PC-3 (cell line): ENCODE data around the gene CHEK2. TPM values are rescaled to one million over a fixed set of nuclear protein-coding genes. Genes with fewer than 3 reads are reported as not detected.

ENCODE experiments used
- ATAC-seq: fragments of 200-7000 bp; cut with Tn5 transposase; 2 replicates; pipeline ENCODE4 v1.9.1; 2020; ENCODE audit warnings: mild to moderate bottlenecking, moderate library complexity
- Bru-seq: library from RNA; stranded (reverse); fragments of 400-500 nt; gene quantifications from one replicate; lab custom pipeline; 2021; lab: Mats Ljungman, UMichigan
- BruChase-seq, 2 experiments: library from RNA; stranded (reverse); fragments of 400-500 nt; gene quantifications; one replicate each; lab custom pipeline; 2021; lab: Mats Ljungman, UMichigan
- BruUV-seq: library from RNA; stranded (reverse); fragments of 400-500 nt; replicated peaks from 2 replicates; lab custom pipeline; 2021; lab: Mats Ljungman, UMichigan
- CTCF ChIA-PET: fragments of 300-600 bp; sonication (Branson Sonifier 250); formaldehyde crosslinking; loops from one replicate; lab custom pipeline; 2022; ENCODE audit warnings: antibody characterized with exemption; lab: Charles Lee
- POLR2A ChIA-PET: fragments of 300-600 bp; sonication (Branson Sonifier 250); formaldehyde crosslinking; loops from one replicate; lab custom pipeline; 2022; ENCODE audit warnings: antibody characterized with exemption; ENCODE audit not compliant: unreplicated experiment; lab: Charles Lee
- DNase-seq: peaks from one replicate; pipeline ENCODE4 v3.0.0-alpha.2; 2015
- H2AFZ ChIP-seq: fragments of 300-600 bp; sonication (generic); 2 replicates; pipeline ENCODE4 v1.6.0; 2016; ENCODE audit warnings: antibody characterized with exemption, low read length
- H3F3A ChIP-seq: fragments of 300-600 bp; sonication (generic); one replicate; pipeline ENCODE4 v1.6.0; 2017; ENCODE audit warnings: antibody characterized with exemption, low read length, control low read depth, mild to moderate bottlenecking; ENCODE audit not compliant: unreplicated experiment
- H3K27ac ChIP-seq: fragments of 300-600 bp; sonication (generic); 2 replicates; pipeline ENCODE4 v1.5.1; 2016; ENCODE audit warnings: mild to moderate bottlenecking, low read length
- H3K27me3 ChIP-seq: fragments of 300-600 bp; sonication (generic); 2 replicates; pipeline ENCODE4 v1.6.1; 2016; ENCODE audit warnings: low read length, mixed read lengths
- H3K36me3 ChIP-seq: fragments of 300-600 bp; sonication (generic); 2 replicates; pipeline ENCODE4 v1.6.1; 2016; ENCODE audit warnings: low read depth, mixed run types, low read length, mixed read lengths
- H3K4me1 ChIP-seq: fragments of 300-600 bp; sonication (generic); 2 replicates; pipeline ENCODE4 v1.5.1; 2016; ENCODE audit warnings: low read length; ENCODE audit not compliant: insufficient read depth
- H3K4me2 ChIP-seq: fragments of 300-600 bp; sonication (generic); 2 replicates; pipeline ENCODE4 v1.6.0; 2016; ENCODE audit warnings: low read length
- H3K4me3 ChIP-seq: fragments of 300-600 bp; sonication (generic); 2 replicates; pipeline ENCODE4 v1.5.1; 2016; ENCODE audit warnings: mild to moderate bottlenecking, low read length, mixed read lengths
- H3K79me2 ChIP-seq: fragments of 300-600 bp; sonication (generic); 2 replicates; pipeline ENCODE4 v1.6.1; 2017; ENCODE audit warnings: low read length, mixed read lengths
- H3K9ac ChIP-seq: fragments of 300-600 bp; sonication (generic); 2 replicates; pipeline ENCODE4 v1.6.0; 2016; ENCODE audit warnings: mild to moderate bottlenecking, low read length
- H3K9me2 ChIP-seq: fragments of 300-600 bp; sonication (generic); replicated peaks from 2 replicates; pipeline ENCODE4 v1.6.1; 2016; ENCODE audit warnings: mixed run types, low read length, mixed read lengths
- H3K9me3 ChIP-seq: fragments of 300-600 bp; sonication (generic); 2 replicates; pipeline ENCODE4 v1.6.1; 2016; ENCODE audit warnings: low read length, mixed read lengths
- H4K20me1 ChIP-seq: fragments of 300-600 bp; sonication (generic); 2 replicates; pipeline ENCODE4 v1.6.1; 2016; ENCODE audit warnings: low read length, mixed read lengths
- EZH2 ChIP-seq: fragments of 300-600 bp; sonication (generic); IDR thresholded peaks from one replicate; pipeline ENCODE4 v1.6.1; 2017; ENCODE audit warnings: antibody characterized with exemption, mild to moderate bottlenecking, low read length; ENCODE audit not compliant: unreplicated experiment
- EZH2phosphoT487 ChIP-seq: fragments of 300-600 bp; sonication (generic); IDR thresholded peaks from 2 replicates; pipeline ENCODE4 v1.6.1; 2018; ENCODE audit warnings: mild to moderate bottlenecking, antibody characterized with exemption, low read length, borderline replicate concordance
- intact Hi-C: fragments of 100-400 bp; cut with micrococcal nuclease; formaldehyde crosslinking; loops from 2 replicates; pipeline ENCODE4 v1.9.0; 2023
- long read RNA-seq: library from polyadenylated mRNA; unstranded; transcript quantifications from one replicate; pipeline ENCODE4 v2.0.0, GENCODE V29; 2021; ENCODE audit not compliant: unreplicated experiment
- total RNA-seq: library from RNA; depleted of rRNA; stranded (reverse); fragments of >200 nt; gene quantifications from 2 replicates; pipeline ENCODE4 v1.2.3, GENCODE V29; 2014; rRNA removed
- TF ChIP-seq, protein P1 (sequence below): fragments of 300-600 bp; sonication (generic); conservative IDR thresholded peaks from 2 replicates; pipeline ENCODE4 v1.5.1; 2017; ENCODE audit warnings: antibody characterized with exemption, low read depth, mild to moderate bottlenecking, low read length

CHEK2 gene
- total RNA-seq (21.0 and 23.7 TPM in 2 replicates), Bru-seq, nascent RNA (percentile 59 among the genes with signal in this experiment), BruChase-seq, experiment 1, labeled RNA remaining after a 6-hour chase (percentile 64 among the genes with signal in this experiment), BruChase-seq, experiment 2, labeled RNA remaining after a 2-hour chase (percentile 53 among the genes with signal in this experiment)
- long read RNA-seq, transcript CHEK2-208 (15 exons, 1,844 nt), result major isoform, 19 of 26 reads
- long read RNA-seq, partial matches to known transcripts, result 0 of 26 reads
- long read RNA-seq, other reads (novel, unspliced or antisense), result 4 of 26 reads

DNA sequence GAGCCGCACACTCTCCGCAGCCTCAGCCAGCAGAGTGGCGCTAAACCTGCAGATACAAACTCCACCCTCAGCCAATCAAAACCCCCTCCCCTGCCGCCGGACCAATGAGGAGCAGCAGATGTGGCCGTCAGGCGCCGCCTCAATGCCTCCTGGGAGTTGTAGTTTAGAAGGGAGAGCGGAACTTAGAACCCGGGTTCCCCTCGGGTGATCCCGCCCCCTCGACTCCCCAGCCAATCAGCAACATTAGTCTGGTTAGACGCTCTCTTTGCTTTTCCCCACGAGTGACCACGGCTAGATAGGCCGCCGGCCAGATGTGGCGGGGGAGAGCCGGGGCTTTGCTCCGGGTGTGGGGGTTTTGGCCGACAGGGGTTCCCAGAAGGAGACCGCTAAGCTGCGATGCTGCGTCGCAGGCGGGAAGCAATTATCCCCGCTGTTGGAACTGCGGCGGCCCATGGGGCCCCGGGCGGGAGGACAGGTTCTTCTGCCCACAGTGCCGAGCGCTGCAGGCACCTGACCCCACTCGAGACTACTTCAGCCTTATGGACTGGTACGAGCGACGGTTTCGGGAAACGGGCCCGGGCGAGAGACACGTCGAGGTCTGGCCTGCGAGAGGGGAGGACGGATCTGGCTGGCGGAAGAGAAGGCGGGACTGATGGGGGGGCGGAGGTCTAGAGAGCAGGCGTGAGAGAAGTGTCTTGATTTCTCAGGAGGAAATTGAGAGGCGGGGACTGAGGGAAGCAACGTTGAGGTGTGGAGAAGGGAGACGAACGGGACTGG is at the start of gene CHEK2, which contains the start of gene HSCB:
Gene CHEK2 (minus strand): TSS at position 36 of the 777 bp plus-strand sequence. CDS start 7,099 bp downstream, outside the sequence.
Gene HSCB (plus strand): TSS at position 255 of the 777 bp plus-strand sequence. CDS start 57 bp downstream, at position 312.
- ATAC-seq, result peak; percentile 91
- Histone ChIP-seq H3K9ac (peak within 1 kb of the TSS; percentile 95), H3K79me2 (peaks cover 54% of the 10 kb centered on the region), H3K27ac (peak within 1 kb of the TSS; percentile 66), H3K9me2 (no peaks in the 10 kb centered on the region), H3F3A (no peaks in the 10 kb centered on the region), H3K36me3 (no peaks in the 10 kb centered on the region; the same call in 1 of the 2 replicates), H3K27me3 (no peaks in the 10 kb centered on the region), H3K4me3 (peak within 1 kb of the TSS; percentile 81), H3K4me1 (peaks cover 7% of the 10 kb centered on the region), H4K20me1 (no peaks in the 10 kb centered on the region), H3K4me2 (peak within 1 kb of the TSS; percentile 88), H3K9me3 (no peaks in the 10 kb centered on the region), H2AFZ (peak within 1 kb of the TSS; percentile 97)
- CTCF ChIA-PET, result interaction anchor here (0.6 kb wide), 1 partner anchor 31 kb away, joined by 3 read pairs; no protein-coding TSS in a partner anchor
- TF ChIP-seq, protein P1, sequence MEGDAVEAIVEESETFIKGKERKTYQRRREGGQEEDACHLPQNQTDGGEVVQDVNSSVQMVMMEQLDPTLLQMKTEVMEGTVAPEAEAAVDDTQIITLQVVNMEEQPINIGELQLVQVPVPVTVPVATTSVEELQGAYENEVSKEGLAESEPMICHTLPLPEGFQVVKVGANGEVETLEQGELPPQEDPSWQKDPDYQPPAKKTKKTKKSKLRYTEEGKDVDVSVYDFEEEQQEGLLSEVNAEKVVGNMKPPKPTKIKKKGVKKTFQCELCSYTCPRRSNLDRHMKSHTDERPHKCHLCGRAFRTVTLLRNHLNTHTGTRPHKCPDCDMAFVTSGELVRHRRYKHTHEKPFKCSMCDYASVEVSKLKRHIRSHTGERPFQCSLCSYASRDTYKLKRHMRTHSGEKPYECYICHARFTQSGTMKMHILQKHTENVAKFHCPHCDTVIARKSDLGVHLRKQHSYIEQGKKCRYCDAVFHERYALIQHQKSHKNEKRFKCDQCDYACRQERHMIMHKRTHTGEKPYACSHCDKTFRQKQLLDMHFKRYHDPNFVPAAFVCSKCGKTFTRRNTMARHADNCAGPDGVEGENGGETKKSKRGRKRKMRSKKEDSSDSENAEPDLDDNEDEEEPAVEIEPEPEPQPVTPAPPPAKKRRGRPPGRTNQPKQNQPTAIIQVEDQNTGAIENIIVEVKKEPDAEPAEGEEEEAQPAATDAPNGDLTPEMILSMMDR, result 0 out of 2 replicates have a peak, but pooled peaks have one; percentile 21
- TF ChIP-seq EZH2 (no peak), EZH2phosphoT487 (no peak)
- intact Hi-C loops, result loop anchor here (2.0 kb wide), 1 partner anchor 31 kb away; no protein-coding TSS in a partner anchor
- TSS peak; percentile 75 for BruUV-seq
- DNase-seq, result peak; percentile 96
- POLR2A ChIA-PET, result no interaction called here

DNA sequence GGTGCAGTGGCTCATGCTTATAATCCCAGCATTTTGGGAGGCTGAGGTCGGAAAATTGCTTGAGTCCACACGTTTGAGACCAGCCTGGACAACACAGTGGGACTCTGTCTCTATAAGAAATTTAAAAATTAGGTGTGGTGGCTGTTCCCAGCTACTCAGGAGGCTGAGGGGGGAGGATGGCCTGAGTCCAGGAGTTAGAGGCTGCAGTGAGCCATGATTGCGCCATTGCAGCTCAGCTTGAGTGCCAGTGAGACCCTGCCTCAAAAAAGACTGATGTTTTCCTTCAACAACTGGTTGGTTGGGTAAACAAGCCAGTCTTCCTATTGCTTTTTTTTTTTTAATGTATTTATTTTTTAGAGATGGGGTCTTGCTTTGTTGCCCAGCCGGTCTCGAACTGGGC is 49.5 kb upstream of the CHEK2 start:
- H3K27ac ChIP-seq, result no peak overlapping the region
- H3K9me2 ChIP-seq, result no peaks in the 10 kb centered on the region
- H3K9me3 ChIP-seq, result no peaks in the 10 kb centered on the region
- H3K4me3 ChIP-seq, result no peak overlapping the region
- peaks cover 6% of the 10 kb centered on the region for H3F3A ChIP-seq
- H3K36me3 ChIP-seq, result peaks cover 28% of the 10 kb centered on the region
- no peak overlapping the region for H3K4me2 ChIP-seq
- peaks cover 19% of the 10 kb centered on the region; the same call in 1 of the 2 replicates for H4K20me1 ChIP-seq
- ChIA-PET POLR2A (no interaction called here), CTCF (no interaction called here)
- BruUV-seq, result no TSS peak
- DNase-seq, result no peak
- no peaks in the 10 kb centered on the region for H3K27me3 ChIP-seq
- no peak overlapping the region for H2AFZ ChIP-seq
- intact Hi-C loops, result loop anchor here (2.0 to 5.0 kb wide), 2 partner anchors 38 to 251 kb away; no protein-coding TSS in a partner anchor
- TF ChIP-seq EZH2phosphoT487 (no peak), EZH2 (no peak)
- TF ChIP-seq, protein P1, result no peak
- H3K4me1 ChIP-seq, result no peaks in the 10 kb centered on the region
- H3K79me2 ChIP-seq, result no peaks in the 10 kb centered on the region
- no peak for ATAC-seq
- H3K9ac ChIP-seq, result no peak overlapping the region
